GM12892 (cell line): ENCODE results near the gene MTUS2.

Experiments used
- POLR2A ChIP-seq: IDR thresholded peaks from 2 replicates; pipeline ENCODE4 v1.6.1; 2011; ENCODE audit warnings: low read depth, low read length, control low read depth
- POLR2AphosphoS5 ChIP-seq: IDR thresholded peaks from 2 replicates; pipeline ENCODE4 v1.6.1; 2011; ENCODE audit warnings: low read depth, low read length, control low read depth
- TAF1 ChIP-seq: IDR thresholded peaks from 2 replicates; pipeline ENCODE4 v1.6.1; 2011; ENCODE audit warnings: low read depth, mild to moderate bottlenecking, control low read depth, low read length, borderline replicate concordance

DNA sequence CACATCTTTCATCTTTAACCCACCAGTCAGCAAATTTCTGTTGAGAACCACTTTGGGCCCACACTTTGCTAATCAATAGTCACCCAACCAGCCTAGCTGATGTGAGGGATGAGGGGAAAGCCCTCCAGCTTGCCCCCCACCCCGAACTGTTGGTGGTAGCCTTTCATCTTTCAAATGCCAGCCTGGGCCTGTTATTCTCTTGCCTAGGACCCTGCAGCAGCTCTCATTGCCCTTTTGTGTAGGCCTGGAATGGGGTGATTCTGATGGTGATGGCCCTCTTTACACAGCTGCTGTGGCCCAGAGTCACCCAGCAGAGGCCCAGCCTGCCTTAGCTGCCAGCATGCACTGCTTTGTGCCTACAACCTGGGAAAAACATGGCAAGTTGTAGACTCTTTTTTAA, 480.9 kb downstream of the MTUS2 start:
- TF ChIP-seq POLR2AphosphoS5 (no peak), POLR2A (no peak), TAF1 (no peak)
